Effector memory CD4-positive, alpha-beta T cell (primary cell): ENCODE measurements around the gene ZNF366.

Experiments used
- DNase-seq, 3 donors: peaks; one replicate each; pipeline ENCODE4 v3.0.0-alpha.2; 2020
- H3K27ac ChIP-seq: 2 replicates; pipeline ENCODE4 v1.7.0; 2013; ENCODE audit warnings: mild to moderate bottlenecking, low read length, moderate library complexity; ENCODE audit not compliant: insufficient read depth, poor library complexity, severe bottlenecking
- H3K27me3 ChIP-seq: replicated peaks from 2 replicates; pipeline ENCODE4 v1.7.0; 2013; ENCODE audit warnings: mild to moderate bottlenecking, low read length; ENCODE audit not compliant: insufficient read depth, control insufficient read depth, poor library complexity, severe bottlenecking
- H3K36me3 ChIP-seq: 2 replicates; pipeline ENCODE4 v1.7.0; 2013; ENCODE audit warnings: mild to moderate bottlenecking, low read length, moderate library complexity; ENCODE audit not compliant: control insufficient read depth, insufficient read depth
- H3K4me1 ChIP-seq: 2 replicates; pipeline ENCODE4 v1.7.0; 2013; ENCODE audit warnings: low read length, mild to moderate bottlenecking; ENCODE audit not compliant: control insufficient read depth, insufficient read depth, poor library complexity, severe bottlenecking
- H3K4me3 ChIP-seq: 2 replicates; pipeline ENCODE4 v1.7.0; 2013; ENCODE audit warnings: low read length, low read depth, mild to moderate bottlenecking; ENCODE audit not compliant: insufficient read depth, poor library complexity, severe bottlenecking
- H3K9me3 ChIP-seq: 2 replicates; pipeline ENCODE4 v1.7.0; 2013; ENCODE audit warnings: mild to moderate bottlenecking, low read length, moderate library complexity; ENCODE audit not compliant: control insufficient read depth

ZNF366 gene

GRCh38 chr5:72479921-72480320, 27.3 kb downstream of the ZNF366 start:
- no peaks in the 10 kb centered on the region for H3K27me3 ChIP-seq
- no peak overlapping the region for H3K27ac ChIP-seq
- no peaks in the 10 kb centered on the region for H3K4me1 ChIP-seq
- no peaks in the 10 kb centered on the region for H3K9me3 ChIP-seq
- no peak overlapping the region for H3K4me3 ChIP-seq
- H3K36me3 ChIP-seq = no peaks in the 10 kb centered on the region
- no peak for DNase-seq

GRCh38 chr5:72478684-72479083, 28.5 kb downstream of the ZNF366 start:
- Histone ChIP-seq H3K27me3 (no peaks in the 10 kb centered on the region), H3K4me1 (no peaks in the 10 kb centered on the region), H3K36me3 (no peaks in the 10 kb centered on the region), H3K27ac (no peak overlapping the region), H3K9me3 (no peaks in the 10 kb centered on the region), H3K4me3 (no peak overlapping the region)
- DNase-seq = no peak

DNA sequence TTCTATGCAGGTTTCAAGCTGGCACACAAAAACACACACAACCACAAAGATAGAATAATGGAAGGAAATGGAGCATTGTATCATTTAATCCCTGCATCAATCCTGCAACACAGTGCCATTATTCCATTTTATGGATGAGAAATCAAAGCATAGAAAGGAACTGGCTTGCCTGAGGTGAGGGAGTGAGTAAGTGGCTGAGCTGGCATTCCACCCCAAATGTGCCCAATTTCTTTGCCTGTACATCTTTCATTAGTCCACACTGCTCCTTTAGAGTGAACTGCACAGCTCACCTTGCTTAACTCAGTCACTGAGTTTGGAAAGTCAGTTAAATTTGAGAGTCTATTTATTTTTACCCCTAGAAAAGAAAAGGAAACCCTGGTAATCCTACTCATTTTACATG, 28.9 kb downstream of the ZNF366 start:
- no peak for DNase-seq
- Histone ChIP-seq H3K9me3 (no peaks in the 10 kb centered on the region), H3K4me3 (no peak overlapping the region), H3K27ac (no peak overlapping the region), H3K4me1 (no peaks in the 10 kb centered on the region), H3K36me3 (no peaks in the 10 kb centered on the region), H3K27me3 (no peaks in the 10 kb centered on the region)

GRCh38 chr5:72477644-72478043, 29.6 kb downstream of the ZNF366 start:
- H3K36me3 ChIP-seq = no peaks in the 10 kb centered on the region
- H3K9me3 ChIP-seq = no peaks in the 10 kb centered on the region
- no peaks in the 10 kb centered on the region for H3K4me1 ChIP-seq
- H3K27me3 ChIP-seq = no peaks in the 10 kb centered on the region
- no peak overlapping the region for H3K4me3 ChIP-seq
- no peak for DNase-seq
- H3K27ac ChIP-seq = no peak overlapping the region

DNA sequence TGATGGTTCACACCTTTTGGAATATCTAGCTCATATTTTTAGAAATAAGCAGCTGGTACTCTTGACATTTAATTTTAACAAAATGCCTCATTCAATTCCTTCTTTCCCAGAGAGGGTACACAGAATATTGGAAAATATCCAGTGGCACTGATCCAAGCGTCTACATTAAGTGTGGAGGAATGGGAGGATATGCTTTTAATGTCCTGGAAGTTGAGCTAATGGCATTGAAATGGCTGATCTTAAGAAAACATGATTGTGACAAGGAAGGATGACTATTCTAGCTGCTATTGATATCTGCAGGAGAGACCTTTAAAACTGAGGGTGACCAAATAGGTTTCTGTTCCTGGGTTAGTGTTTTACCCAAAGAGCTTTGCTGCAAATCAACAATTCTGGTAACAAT, 30.0 kb downstream of the ZNF366 start:
- no peaks in the 10 kb centered on the region for H3K4me1 ChIP-seq
- H3K4me3 ChIP-seq = no peak overlapping the region
- H3K9me3 ChIP-seq = no peaks in the 10 kb centered on the region
- no peak for DNase-seq
- H3K36me3 ChIP-seq = no peaks in the 10 kb centered on the region
- no peak overlapping the region for H3K27ac ChIP-seq
- no peaks in the 10 kb centered on the region for H3K27me3 ChIP-seq

DNA sequence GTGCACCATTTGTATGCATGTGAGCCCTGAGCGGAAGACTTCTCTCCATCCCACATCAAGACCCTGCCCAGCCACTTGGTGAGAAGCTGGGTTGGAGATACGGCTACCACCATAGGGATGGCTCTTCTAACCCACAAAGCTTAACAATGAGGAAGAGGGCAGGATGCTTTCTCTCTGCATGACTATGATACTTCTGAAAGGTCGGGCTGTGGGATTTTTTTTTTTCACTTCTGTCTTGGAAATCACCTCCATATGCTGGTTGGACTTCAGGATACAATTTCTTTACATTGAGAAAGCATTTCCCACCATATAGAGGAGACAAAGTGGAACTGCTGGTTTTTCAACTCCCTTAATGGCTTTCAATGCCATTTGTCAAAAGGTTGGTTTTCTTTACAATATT, 30.5 kb downstream of the ZNF366 start:
- no peaks in the 10 kb centered on the region for H3K4me1 ChIP-seq
- H3K27me3 ChIP-seq = no peaks in the 10 kb centered on the region
- no peak for DNase-seq
- H3K4me3 ChIP-seq = no peak overlapping the region
- no peaks in the 10 kb centered on the region for H3K36me3 ChIP-seq
- no peaks in the 10 kb centered on the region for H3K9me3 ChIP-seq
- H3K27ac ChIP-seq = no peak overlapping the region

GRCh38 chr5:72476275-72476674, 30.9 kb downstream of the ZNF366 start:
- Histone ChIP-seq H3K27me3 (no peaks in the 10 kb centered on the region), H3K9me3 (no peaks in the 10 kb centered on the region)
- no peak for DNase-seq

DNA sequence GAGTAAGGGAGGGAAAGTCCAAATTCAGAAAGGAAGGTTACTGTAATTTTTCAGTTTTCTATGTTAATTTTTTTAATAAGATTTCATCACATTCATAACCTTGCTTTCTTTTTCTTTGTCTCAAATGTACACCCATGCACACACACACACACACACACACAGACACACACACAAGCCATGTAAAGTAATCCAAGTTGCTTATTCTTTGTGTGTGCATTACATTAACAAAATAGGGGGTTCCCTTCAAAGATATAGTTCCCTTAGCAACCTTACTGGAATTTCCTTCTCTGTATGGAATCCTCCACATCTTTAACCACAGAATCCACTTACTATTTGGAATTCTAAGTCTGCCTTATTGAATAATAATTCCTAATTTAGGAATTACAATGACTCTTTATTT, 32.7 kb downstream of the ZNF366 start:
- Histone ChIP-seq H3K36me3 (no peaks in the 10 kb centered on the region), H3K9me3 (no peaks in the 10 kb centered on the region), H3K27ac (no peak overlapping the region), H3K4me1 (no peaks in the 10 kb centered on the region), H3K4me3 (no peak overlapping the region), H3K27me3 (no peaks in the 10 kb centered on the region)
- DNase-seq = no peak

More at GRCh38 chr5:72476275-72476674, 30.9 kb downstream of the ZNF366 start:
- Histone ChIP-seq H3K4me1 (no peaks in the 10 kb centered on the region), H3K27ac (no peak overlapping the region), H3K4me3 (no peak overlapping the region), H3K36me3 (no peaks in the 10 kb centered on the region)

DNA sequence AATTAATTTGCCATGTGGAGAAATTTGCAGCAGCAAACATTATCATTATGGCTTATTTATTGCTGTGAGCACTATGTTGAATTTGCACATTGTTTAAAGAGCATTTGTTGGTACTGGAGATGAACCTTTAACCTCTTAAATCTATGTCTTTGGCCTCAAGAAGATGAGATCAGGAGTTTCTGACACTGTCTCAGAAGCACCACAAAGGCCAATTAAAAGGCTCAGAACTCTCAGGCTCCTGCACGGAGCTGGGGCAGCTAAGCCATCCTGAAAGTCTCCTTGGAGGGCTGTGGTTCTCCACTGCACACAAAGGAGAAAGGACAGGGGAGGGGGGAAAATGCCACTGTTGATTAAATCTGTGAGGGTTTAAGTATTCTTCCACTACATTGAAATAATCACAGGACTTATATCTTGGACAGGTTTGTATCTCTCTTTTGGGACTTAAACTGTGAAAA, 33.1 kb downstream of the ZNF366 start:
- Histone ChIP-seq H3K27me3 (no peaks in the 10 kb centered on the region), H3K36me3 (no peaks in the 10 kb centered on the region), H3K27ac (no peak overlapping the region), H3K9me3 (no peaks in the 10 kb centered on the region), H3K4me1 (no peaks in the 10 kb centered on the region), H3K4me3 (no peak overlapping the region)
- DNase-seq = no peak

DNA sequence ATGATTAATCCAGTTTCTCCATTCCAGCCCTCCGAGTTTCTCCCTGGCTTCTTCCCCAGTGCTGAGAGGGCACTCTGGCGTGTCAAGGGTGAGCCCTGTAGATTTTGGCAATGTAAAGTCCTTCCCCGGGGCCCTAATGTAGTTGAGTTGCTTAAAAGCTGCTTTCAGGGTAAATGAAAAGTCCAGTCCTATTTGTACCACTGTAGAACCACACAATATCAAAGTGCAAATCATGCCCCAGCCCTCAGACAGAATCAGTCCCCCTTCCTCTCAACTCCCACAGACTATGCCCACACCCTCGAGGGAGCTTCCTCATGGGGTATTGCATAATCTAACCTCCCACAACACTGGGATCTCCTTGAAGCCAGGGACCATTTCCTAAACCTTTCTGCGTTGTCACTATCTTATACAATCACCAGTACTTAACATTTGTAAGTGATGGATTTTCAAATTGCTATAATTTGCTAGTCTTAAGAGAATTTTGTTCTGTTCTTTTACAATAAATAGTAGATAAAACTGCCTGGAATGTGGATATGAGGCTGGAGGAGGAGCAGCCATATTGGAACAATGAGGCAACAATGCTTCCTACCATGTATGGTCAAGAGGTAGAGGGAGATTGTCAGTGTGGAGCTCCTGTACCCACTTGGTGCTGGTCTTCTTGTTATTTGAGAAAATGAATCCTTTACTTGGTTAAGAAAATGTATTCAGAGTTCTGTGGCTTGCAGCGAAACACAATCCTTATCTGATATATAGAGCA, 34.4 kb downstream of the ZNF366 start:
- H3K27me3 ChIP-seq = no peaks in the 10 kb centered on the region
- no peak for DNase-seq
- H3K4me1 ChIP-seq = no peaks in the 10 kb centered on the region
- H3K36me3 ChIP-seq = no peaks in the 10 kb centered on the region
- no peak overlapping the region for H3K27ac ChIP-seq
- no peak overlapping the region for H3K4me3 ChIP-seq
- no peaks in the 10 kb centered on the region for H3K9me3 ChIP-seq
